Ascending aorta (tissue), 2 donors: Measurements from ENCODE around the gene EIF2B2. TPM values are rescaled to one million over a fixed set of nuclear protein-coding genes. Genes with fewer than 3 reads are reported as not detected.

Experiments
- DNase-seq, 2 donors: peaks; one replicate each; pipeline ENCODE4 v3.0.0-alpha.2; 2019; ENCODE audit warnings: low spot score in 2 of 2
- H3K27ac ChIP-seq, 2 donors: fragments of 200-600 bp; sonication (generic); one replicate each; pipeline ENCODE4 v1.5.1; 2016 to 2017; ENCODE audit warnings: mild to moderate bottlenecking in 1 of 2
- H3K27me3 ChIP-seq: fragments of 200-600 bp; sonication (generic); one replicate; pipeline ENCODE4 v1.5.1; 2017
- H3K36me3 ChIP-seq, 2 donors: fragments of 200-600 bp; sonication (generic); one replicate each; pipeline ENCODE4 v1.5.1; 2016
- H3K4me1 ChIP-seq, 2 donors: fragments of 200-600 bp; sonication (generic); one replicate each; pipeline ENCODE4 v1.5.1; 2016 to 2017; ENCODE audit warnings: mild to moderate bottlenecking in 1 of 2
- H3K4me3 ChIP-seq, 2 donors: fragments of 200-600 bp; sonication (generic); one replicate each; pipeline ENCODE4 v1.5.1; 2016 to 2017; ENCODE audit warnings: mild to moderate bottlenecking in 1 of 2
- H3K9me3 ChIP-seq, 2 donors: fragments of 200-600 bp; sonication (generic); one replicate each; pipeline ENCODE4 v1.5.1; 2016
- CTCF ChIP-seq, 3 experiments: fragments of 200-600 bp in 2 of 3; fragments of 450-650 bp in 1 of 3; sonication (generic) in 2 of 3; IDR thresholded peaks; one replicate each; pipeline ENCODE4 v1.5.1; 2016 to 2019; ENCODE audit warnings: antibody characterized with exemption in 3 of 3, mild to moderate bottlenecking in 1 of 3, moderate library complexity in 1 of 3
- intact Hi-C: fragments of 100-400 bp; cut with DNase I; formaldehyde crosslinking; loops from one replicate; pipeline ENCODE4 v1.15.1; 2023
- total RNA-seq: library from RNA; depleted of rRNA; stranded (reverse); fragments of >200 nt; gene quantifications from one replicate; pipeline ENCODE4 v1.1.0, GENCODE V29; 2016

EIF2B2 gene
- total RNA-seq, 1 donor from 2014 or later: 27.1 TPM

GRCh38 chr14:74955229-74956026 is 47.3 kb upstream of the EIF2B2 start, which contains the start of gene PGF:
Gene PGF, minus strand, starts transcription at chr14:74955597. Its CDS starts 355 bp downstream, at chr14:74955242.
- Histone ChIP-seq H3K27me3 (no peaks in the 10 kb centered on the region), H3K27ac (peak within 1 kb of the TSS; percentile 54 to 67), H3K4me3 (peak within 1 kb of the TSS; percentile 54 to 90), H3K4me1 (peaks cover 9 to 24% of the 10 kb centered on the region in 2 donors), H3K9me3 (no peaks in the 10 kb centered on the region), H3K36me3 (no peaks in the 10 kb centered on the region)
- peak in 1 of 2 donors; percentile 82 for DNase-seq
- intact Hi-C loops: loop anchor here (1.0 kb wide), 1 partner anchor 24 kb away; no protein-coding TSS in a partner anchor
- TF ChIP-seq CTCF (IDR thresholded peaks at IDR 0.05): no peak

- H3K4me3 ChIP-seq: peak overlapping the region; percentile 54 to 90
- no peak for TF ChIP-seq CTCF (IDR thresholded peaks at IDR 0.05)
Observed at GRCh38 chr14:74956027-74956279, 46.8 kb upstream of the EIF2B2 start.

GRCh38 chr14:74956280-74957072 is 46.2 kb upstream of the EIF2B2 start:
- TF ChIP-seq CTCF (IDR thresholded peaks at IDR 0.05): no peak
- H3K4me3 ChIP-seq: no peak overlapping the region
- H3K4me1 ChIP-seq: peaks cover 9 to 24% of the 10 kb centered on the region in 2 donors
- H3K27ac ChIP-seq: no peak overlapping the region
- H3K27me3 ChIP-seq: no peaks in the 10 kb centered on the region
- intact Hi-C loops: no loop called here
- H3K9me3 ChIP-seq: no peaks in the 10 kb centered on the region
- no peak for DNase-seq
- no peaks in the 10 kb centered on the region for H3K36me3 ChIP-seq

More at GRCh38 chr14:74956027-74956279, 46.8 kb upstream of the EIF2B2 start:
- DNase-seq: no peak
- Histone ChIP-seq H3K36me3 (no peaks in the 10 kb centered on the region), H3K27me3 (no peaks in the 10 kb centered on the region), H3K9me3 (no peaks in the 10 kb centered on the region), H3K27ac (no peak overlapping the region), H3K4me1 (peaks cover 9 to 24% of the 10 kb centered on the region in 2 donors)
- intact Hi-C loops: no loop called here

GRCh38 chr14:74959596-74960180 is 43.0 kb upstream of the EIF2B2 start:
- H3K27ac ChIP-seq: no peak overlapping the region
- intact Hi-C loops: no loop called here

More at GRCh38 chr14:74959596-74960180, 43.0 kb upstream of the EIF2B2 start:
- no peaks in the 10 kb centered on the region for H3K36me3 ChIP-seq
- no peak for TF ChIP-seq CTCF (IDR thresholded peaks at IDR 0.05)
- no peaks in the 10 kb centered on the region for H3K9me3 ChIP-seq
- H3K4me1 ChIP-seq: peaks cover 0 to 5% of the 10 kb centered on the region in 2 donors
- no peak for DNase-seq
- no peak overlapping the region for H3K4me3 ChIP-seq
- no peaks in the 10 kb centered on the region for H3K27me3 ChIP-seq
